ENCODE results near the gene WNT9B.

- no peak for TF ChIP-seq CTCF (conservative IDR thresholded peaks at IDR 0.05; ENCODE audit: low read depth in 2 of 2)
- no peak for TF ChIP-seq ETS1 (IDR thresholded peaks at IDR 0.05)
Observed at GRCh38 chr17:46854948-46855347, 3.6 kb downstream of the WNT9B start.

Measured in GM23338 (cell line).